ENCODE data around the gene DNAAF1.

The DNAAF1 gene

GRCh38 chr16:84124257-84125073 is 20.6 kb upstream of the DNAAF1 start:
- no peak for DNase-seq

- DNase-seq, result no peak
These were observed 14.0 kb upstream of the DNAAF1 start for GRCh38 chr16:84131117-84131516.

- no peak for DNase-seq
These were observed 12.4 kb upstream of the DNAAF1 start for GRCh38 chr16:84132527-84133285.

GRCh38 chr16:84136331-84137125 is 8.6 kb upstream of the DNAAF1 start:
- DNase-seq, result no peak

- DNase-seq, result no peak
These were observed 7.8 kb upstream of the DNAAF1 start for GRCh38 chr16:84137287-84137686.

GRCh38 chr16:84137769-84138357 is 7.2 kb upstream of the DNAAF1 start:
- DNase-seq, result no peak

GRCh38 chr16:84138500-84138823 is 6.6 kb upstream of the DNAAF1 start:
- no peak for DNase-seq

GRCh38 chr16:84138824-84139627 is 6.1 kb upstream of the DNAAF1 start:
- DNase-seq, result no peak

- DNase-seq, result no peak
These were observed 5.4 kb upstream of the DNAAF1 start for GRCh38 chr16:84139628-84140258.

GRCh38 chr16:84141143-84141670 is 3.9 kb upstream of the DNAAF1 start:
- DNase-seq, result peak; percentile 18

- DNase-seq, result no peak
These were observed 2.0 kb upstream of the DNAAF1 start for GRCh38 chr16:84143081-84143480.

GRCh38 chr16:84143784-84144199 is 1.3 kb upstream of the DNAAF1 start:
- DNase-seq, result no peak

- no peak for DNase-seq
These were observed 774 bp upstream of the DNAAF1 start for GRCh38 chr16:84144209-84144858.

- DNase-seq, result no peak
These were observed 5.8 kb downstream of the DNAAF1 start for GRCh38 chr16:84150926-84151325.

- DNase-seq, result no peak
These were observed 8.6 kb downstream of the DNAAF1 start for GRCh38 chr16:84153660-84154214.

- no peak for DNase-seq
These were observed 10.1 kb downstream of the DNAAF1 start for GRCh38 chr16:84155226-84155625.

GRCh38 chr16:84155771-84156170 is 10.7 kb downstream of the DNAAF1 start:
- DNase-seq, result no peak

- peak; percentile 37 for DNase-seq
These were observed 11.3 kb downstream of the DNAAF1 start for GRCh38 chr16:84156342-84156784.

GRCh38 chr16:84159007-84159406 is 13.9 kb downstream of the DNAAF1 start:
- DNase-seq, result no peak

- no peak for DNase-seq
These were observed 14.7 kb downstream of the DNAAF1 start for GRCh38 chr16:84159800-84160199.

- DNase-seq, result no peak
These were observed 15.9 kb downstream of the DNAAF1 start for GRCh38 chr16:84161037-84161436.

All from NCI-H1694 (cell line).